HepG2 (cell line): ENCODE results near the gene CELA2B.

Source experiments
- FOXJ3 ChIP-seq: sonication (generic); formaldehyde crosslinking; IDR thresholded peaks from 2 replicates; pipeline ENCODE4 v1.4.0; 2020; ENCODE audit warnings: missing genetic modification reagents, mild to moderate bottlenecking, borderline replicate concordance
- HNRNPL ChIP-seq: fragments of 200-400 bp; formaldehyde crosslinking; IDR thresholded peaks from 2 replicates; pipeline ENCODE4 v1.6.1; 2017; ENCODE audit warnings: mild to moderate bottlenecking, low read depth, low read length

- TF ChIP-seq FOXJ3 (no peak), HNRNPL (no peak)
Measured at GRCh38 chr1:15452216-15452615, 23.7 kb upstream of the CELA2B start.
